Measurements from ENCODE around the gene EPHA3.

EPHA3 gene

DNA sequence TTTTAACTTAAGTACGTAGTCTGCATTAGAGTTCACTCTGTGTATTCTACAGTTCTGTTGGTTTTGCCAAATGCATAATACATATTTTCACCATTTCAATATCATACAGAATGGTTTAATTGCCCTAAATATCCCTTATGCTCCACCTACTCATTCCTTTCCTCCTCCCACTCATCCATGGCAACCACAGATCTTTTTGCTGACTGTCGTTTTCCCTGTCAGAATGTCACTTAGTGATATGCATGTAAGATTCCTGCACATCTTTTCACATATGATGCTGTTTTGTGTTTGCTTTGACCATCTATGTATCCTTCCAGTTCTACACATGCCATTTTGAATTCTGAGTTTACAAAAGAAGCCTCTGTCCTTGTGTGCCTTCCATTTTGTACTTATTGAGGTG is 36.7 kb downstream of the EPHA3 start:
- no peak for DNase-seq (ENCODE audit: low read depth in 1 of 2, low spot score in 1 of 2)

DNA sequence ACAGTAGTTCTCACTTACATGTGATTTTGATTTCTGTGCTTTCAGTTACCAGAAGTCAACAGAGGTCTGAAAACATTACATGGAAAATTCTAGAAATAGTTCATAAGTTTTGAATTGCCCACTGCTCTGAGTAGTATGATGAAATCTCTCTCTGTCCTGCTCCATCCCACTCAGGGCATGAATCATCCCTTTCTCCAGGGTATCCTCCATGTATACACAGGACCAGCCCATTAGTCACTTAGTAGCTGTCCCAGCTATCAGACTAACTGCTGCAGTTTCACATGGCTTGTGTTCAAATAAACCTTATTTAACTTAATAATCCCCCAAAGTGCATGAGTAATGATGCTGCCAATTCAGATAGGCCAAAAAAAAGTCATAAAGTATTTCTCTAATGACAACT is 38.6 kb downstream of the EPHA3 start:
- DNase-seq (ENCODE audit: low read depth in 1 of 2, low spot score in 1 of 2): no peak

DNA sequence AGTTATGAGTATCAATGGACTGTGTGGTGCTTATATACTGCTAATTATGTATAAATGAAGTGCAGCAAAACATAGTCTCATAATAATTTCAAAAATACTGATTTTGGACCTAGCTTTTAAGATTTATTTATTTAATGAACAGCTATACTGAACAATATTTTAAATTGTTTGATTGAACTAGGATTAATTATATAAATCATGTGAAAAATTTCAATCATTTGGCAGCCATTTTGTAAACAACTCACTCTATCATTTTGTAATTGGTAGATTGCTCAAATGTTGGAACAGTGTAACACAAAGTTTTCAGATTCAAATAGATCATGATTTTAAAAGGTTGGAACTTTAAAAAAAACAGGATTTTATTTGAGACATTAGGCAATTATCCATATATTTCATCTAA is 47.0 kb downstream of the EPHA3 start:
- no peak for DNase-seq (ENCODE audit: low read depth in 1 of 2, low spot score in 1 of 2)

- no peak for DNase-seq (ENCODE audit: low read depth in 1 of 2, low spot score in 1 of 2)
Observed at GRCh38 chr3:89155811-89156210, 48.4 kb downstream of the EPHA3 start.

DNA sequence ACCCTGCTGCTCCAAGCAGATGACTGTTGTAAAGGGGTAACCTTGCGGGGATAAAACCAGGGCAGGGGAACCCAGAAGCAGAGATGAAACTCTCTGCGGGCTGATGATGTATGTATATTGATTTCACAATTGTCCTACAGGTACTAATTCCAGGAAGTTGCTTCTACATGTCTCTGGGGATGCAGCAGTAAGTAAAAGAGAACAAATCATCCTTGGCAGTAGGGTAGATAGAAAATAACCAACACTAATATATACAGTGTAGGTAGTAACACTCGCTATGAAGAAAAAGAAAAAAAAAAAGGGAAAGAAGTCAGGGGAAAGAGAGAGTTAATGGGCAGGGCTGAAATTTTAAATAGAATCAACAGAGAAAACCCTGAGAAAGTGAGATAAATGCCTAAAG is 50.2 kb downstream of the EPHA3 start:
- no peak for DNase-seq (ENCODE audit: low read depth in 1 of 2, low spot score in 1 of 2)

DNA sequence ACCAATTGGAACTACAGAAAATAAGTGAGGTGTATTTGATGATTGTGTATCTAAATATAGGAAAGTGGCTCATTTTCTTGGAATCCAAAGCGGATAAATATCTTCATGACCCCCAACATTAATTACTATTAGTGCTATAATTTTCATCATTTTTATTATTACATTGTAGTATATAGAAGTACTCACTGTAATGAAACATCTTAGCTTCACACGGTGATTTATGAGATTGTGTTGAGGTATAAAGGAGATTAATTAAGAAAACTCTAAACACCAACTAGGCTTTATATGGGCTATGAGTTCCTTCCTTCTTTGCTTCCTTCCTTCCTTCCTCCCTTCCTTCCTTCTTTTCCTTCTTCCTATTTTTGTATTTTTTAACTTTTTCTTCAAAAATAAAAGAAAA is 52.2 kb downstream of the EPHA3 start:
- no peak for DNase-seq (ENCODE audit: low read depth in 1 of 2, low spot score in 1 of 2)

DNA sequence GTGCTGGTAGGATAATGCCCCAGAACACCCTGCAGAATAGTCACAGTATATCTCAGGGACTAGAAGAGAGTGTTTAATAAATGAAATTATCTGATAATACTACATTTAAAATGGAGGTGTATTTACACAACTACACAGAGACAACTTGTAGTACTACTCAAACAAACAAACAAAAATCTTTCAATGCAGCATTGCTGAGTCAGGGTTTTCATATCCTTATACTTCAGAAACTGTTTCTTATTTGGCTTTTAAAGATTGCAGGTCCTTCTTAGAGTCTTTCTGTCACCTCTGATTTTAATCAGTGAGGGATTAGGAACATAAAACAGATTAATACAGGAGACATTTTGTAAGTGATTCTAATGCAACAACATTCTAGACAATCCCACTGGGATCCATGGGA is 57.4 kb downstream of the EPHA3 start:
- DNase-seq (ENCODE audit: low read depth in 1 of 2, low spot score in 1 of 2): no peak

DNA sequence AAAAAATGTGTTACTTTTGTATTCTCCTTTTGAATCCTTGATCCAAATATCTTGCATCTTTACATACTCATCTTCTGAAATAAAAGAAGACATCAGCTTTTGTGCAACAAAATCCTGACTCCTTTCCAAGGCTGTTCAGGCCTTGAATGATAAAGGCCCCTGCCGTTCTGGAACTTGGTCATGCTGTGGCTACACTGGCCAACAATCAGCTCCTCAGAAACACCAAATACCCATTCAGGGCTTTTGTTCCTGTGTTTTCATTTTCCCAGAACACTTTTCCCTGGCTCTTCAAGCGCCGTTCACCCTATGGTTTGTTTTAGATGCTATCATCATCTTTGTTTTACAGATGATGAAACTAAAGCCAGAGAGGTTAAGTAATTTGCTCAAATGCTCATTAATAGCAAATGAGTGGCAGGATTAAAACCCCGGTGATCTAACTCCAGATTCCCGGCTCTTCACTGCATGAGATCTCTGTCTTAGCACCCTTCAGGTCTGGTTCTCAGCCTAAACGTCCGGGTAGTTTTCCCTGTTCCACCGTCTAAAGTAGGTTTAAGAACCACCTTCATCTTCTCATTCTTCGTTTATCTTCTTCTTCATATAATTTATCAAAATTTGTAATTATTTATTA is 58.3 kb downstream of the EPHA3 start:
- no peak for DNase-seq (ENCODE audit: low read depth in 1 of 2, low spot score in 1 of 2)

- DNase-seq (ENCODE audit: low read depth in 1 of 2, low spot score in 1 of 2): no peak
Observed at GRCh38 chr3:89171687-89172545, 64.5 kb downstream of the EPHA3 start.

DNA sequence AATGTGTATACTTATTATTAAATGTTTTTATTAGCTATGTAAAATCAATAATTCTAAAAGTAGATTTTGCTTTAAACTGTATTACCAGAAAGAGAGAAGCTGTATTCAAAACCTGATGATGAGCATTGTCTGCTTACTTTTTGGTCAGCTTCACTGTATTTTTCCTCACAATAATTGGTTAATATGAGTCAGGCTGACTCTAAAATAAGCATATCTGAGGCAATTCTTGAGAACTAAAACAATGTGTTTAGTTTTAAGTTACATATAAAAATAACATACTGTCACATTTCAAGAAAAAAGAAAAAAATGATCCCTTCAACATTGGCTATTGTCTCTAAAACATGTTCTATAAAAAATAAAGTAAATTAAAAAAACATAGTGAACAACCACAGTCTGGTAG is 66.1 kb downstream of the EPHA3 start:
- no peak for DNase-seq (ENCODE audit: low read depth in 1 of 2, low spot score in 1 of 2)

GRCh38 chr3:89179355-89180001 is 72.1 kb downstream of the EPHA3 start:
- no peak for DNase-seq (ENCODE audit: low read depth in 1 of 2, low spot score in 1 of 2)

DNA sequence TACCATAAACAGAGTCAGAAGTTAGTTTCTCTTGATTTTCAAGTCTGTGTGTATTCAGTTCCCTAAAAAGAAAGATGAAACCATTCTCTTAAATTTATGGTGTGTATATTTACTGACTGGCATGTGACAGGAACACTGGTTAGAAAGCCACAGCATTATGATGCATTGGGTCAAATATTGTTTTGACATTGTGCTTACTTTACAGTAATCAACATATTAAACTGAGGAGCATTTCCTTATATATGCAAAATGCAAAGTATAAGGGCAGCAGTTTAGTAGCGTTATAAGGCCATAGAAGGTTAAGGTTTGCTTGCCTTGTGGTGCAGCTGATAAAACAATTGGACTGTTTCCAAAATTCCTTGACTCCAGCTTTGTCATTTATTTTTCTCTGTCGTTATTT is 72.9 kb downstream of the EPHA3 start:
- DNase-seq (ENCODE audit: low read depth in 1 of 2, low spot score in 1 of 2): no peak

DNA sequence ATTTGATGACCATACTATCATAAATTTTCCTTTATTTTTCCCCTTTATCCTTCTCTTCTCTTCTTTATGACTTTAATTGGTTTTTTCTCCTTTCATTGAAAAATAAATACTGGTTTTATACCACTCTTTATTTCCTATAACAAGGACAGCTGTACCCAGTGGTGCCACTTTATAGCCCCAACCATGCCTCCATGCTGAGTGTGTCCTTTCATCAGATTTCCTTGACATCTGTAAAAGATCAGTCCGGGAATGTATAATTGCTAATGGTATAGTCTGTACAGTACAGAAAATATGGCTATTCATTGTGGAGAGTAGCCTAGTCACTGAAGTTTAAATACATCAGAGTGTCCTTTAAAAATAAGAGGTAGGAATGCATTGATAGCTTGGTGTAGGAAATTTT is 74.6 kb downstream of the EPHA3 start:
- DNase-seq (ENCODE audit: low read depth in 1 of 2, low spot score in 1 of 2): no peak

DNA sequence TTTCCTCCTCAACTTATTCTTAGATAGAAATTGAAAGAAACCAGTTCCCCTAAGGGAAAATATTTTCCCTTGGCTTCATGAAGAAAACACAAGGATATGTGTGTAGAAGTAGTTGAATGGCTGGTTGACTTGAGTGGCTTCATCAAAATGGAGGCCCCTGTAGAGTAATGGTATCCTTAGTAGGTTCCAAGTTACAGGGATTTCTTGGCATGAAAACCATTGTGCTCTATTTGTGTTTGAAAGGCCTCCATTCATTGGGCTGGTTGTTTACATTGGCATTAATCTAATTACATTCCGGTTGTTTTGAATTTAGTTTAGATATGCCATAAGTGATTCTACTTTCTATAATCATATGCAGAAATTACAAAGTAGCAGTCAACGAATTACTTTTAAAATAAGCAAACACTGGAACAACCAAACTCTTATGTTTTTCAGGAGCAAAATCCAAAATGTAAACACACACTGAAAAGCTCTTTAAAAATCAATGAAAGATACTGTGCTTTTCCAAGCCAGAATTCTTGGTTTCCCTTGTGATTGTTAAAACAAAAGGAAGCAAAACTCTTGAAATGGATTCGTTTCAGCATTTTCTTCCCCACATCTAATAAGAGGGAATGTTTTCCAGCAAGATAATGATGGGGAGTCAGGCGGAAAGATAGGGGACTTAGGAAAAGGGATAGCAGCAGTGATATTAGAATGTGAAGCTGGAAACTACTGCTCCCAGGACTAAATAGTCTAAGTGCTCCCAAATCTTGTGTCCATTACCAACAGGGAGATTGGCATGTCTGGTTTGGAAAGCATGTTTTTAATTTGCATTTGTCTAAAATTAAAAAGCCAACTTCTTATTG is 77.0 kb downstream of the EPHA3 start:
- no peak for DNase-seq (ENCODE audit: low read depth in 1 of 2, low spot score in 1 of 2)

DNA sequence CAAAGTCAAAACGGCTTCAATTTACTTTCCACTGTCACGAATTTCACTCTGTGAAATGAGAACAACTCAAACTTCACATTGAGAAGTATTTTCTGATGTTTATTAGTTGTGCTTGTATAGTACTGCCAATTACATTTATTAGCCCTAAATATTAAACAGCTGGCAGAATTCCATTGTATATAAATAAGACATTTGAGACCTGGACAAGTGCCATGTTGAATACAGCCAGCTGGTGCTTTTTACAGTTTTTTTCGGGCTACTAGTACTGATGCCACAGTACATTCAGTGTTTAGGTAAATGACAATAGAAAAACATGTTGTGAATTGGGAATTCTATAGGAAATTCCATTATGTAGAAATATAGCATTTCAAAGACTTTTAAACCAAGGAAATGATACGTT is 79.0 kb downstream of the EPHA3 start:
- no peak for DNase-seq (ENCODE audit: low read depth in 1 of 2, low spot score in 1 of 2)

DNA sequence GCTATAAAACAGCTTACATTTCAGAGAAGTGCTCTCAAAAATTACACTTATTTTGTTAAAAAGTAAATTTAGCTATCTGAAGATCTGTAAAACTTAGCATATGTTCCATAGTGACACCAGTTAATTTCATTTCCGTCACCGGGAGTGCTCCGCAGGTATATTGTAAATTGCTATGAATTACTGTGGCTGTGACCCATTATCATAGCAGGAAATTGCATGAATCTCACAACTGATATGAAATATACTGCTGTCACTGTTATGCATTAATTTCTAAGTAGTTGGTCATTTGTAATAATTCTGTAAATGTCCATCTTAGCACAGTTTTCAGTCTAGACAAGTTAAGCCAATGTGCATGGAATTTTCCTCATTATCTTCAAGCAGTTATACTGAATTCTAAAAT is 91.2 kb downstream of the EPHA3 start:
- DNase-seq (ENCODE audit: low read depth in 1 of 2, low spot score in 1 of 2): no peak

GRCh38 chr3:89212619-89213018 is 105.2 kb downstream of the EPHA3 start:
- no peak for DNase-seq (ENCODE audit: low read depth in 1 of 2, low spot score in 1 of 2)

DNA sequence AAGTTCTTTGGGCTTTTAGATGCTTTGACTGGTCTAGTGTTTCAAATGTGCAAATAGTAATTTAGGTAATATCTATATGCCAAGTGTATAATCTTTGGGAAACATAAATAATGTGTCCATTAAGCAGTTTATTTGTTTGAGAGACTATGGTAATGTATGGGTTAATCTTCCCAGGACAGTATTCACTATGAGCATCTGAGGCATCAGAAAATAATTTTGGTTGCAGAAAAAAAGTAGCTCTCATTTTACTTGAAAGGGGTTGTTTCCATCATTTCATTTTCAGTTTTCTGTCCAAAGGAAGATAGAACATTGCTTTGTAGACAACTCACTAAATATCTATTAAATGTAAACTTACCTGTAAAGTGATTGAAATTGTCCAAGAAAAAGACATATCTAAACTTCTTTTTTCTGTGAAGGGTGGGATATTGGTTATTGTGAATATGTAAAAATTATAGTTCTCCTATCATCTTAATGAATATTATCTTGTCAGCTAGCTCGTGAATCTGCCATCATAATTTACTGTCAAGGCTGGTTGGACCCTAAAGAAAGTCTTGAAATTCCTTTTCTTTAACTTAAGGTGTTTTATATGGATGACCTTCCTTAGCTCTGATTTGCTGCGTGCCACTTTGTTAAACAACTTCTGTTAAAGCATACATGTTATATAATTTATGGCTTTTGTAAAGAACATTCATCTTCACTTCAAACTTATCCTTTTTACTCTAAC is 108.8 kb downstream of the EPHA3 start:
- no peak for DNase-seq (ENCODE audit: low read depth in 1 of 2, low spot score in 1 of 2)

- DNase-seq (ENCODE audit: low read depth in 1 of 2, low spot score in 1 of 2): no peak
Observed at GRCh38 chr3:89217148-89217685, 109.8 kb downstream of the EPHA3 start.

GRCh38 chr3:89221924-89222323 is 114.5 kb downstream of the EPHA3 start:
- no peak for DNase-seq (ENCODE audit: low read depth in 1 of 2, low spot score in 1 of 2)

- no peak for DNase-seq (ENCODE audit: low read depth in 1 of 2, low spot score in 1 of 2)
Observed at GRCh38 chr3:89223188-89223587, 115.8 kb downstream of the EPHA3 start.

All from activated T-helper 1 cell treated with anti-CD3 and anti-CD28 coated beads, Interleukin-2, amount 50 U/mL, for 16 hours (primary cell).